ENCODE data around the gene UBE4B.

Gene UBE4B

DNA sequence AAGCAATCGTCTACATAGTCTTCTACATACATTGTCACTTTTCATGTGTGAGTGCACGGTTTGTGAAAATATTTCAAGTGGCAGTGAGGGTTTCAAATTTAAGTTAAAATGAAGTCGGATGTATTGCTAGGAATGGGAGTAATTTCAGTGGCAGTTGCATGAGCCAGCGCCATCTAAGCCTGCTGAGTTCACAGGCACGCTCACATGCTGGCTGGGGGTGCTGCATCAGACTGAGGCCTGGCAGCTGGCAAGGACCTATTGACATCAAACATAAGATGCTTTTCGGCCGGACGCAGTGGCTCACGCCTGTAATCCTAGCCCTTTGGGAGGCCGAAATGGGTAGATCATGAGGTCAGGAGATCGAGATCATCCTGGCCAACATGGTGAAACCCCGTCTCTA, 80.7 kb downstream of the UBE4B start:
- DNase-seq (ENCODE audit: low read depth, low spot score), result no peak

DNA sequence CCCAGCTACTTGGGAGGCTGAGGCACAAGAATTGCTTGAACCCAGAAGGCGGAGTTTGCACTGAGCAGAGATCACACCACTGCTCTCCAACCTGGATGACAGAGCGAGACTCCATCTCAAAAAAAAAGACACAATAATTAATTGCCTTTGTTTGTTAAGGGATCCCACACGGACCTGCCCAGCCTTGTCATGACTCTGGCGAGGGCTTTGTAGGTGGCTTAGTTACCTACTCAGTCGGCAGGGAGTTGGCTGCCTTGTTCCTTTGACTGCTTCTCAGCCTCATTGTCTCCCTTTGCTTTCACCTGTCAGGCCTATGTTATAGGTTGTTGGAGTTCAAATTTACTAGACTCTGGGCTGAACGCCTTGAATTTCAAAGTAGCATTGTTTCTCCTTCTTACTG, 82.0 kb downstream of the UBE4B start:
- no peak for DNase-seq (ENCODE audit: low read depth, low spot score)

DNA sequence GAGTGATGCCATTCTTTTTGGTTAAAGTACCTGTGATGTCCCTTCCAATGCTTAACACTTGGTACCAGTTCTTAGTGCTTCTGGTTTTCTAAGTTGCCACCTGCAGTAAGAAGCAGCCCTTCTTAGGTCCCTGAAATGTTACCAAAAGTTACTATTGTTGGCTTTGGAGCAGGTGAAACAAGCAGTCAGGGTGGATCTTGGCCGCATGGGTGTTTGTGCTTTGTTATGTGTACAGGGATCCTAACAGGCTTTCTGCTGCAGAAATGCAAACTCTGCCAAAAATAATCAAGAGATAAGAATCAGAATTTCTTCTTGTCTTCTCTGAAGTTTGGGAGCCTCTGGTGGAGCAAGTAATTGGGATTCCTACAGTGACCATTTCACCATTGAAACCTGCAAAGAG, 84.4 kb downstream of the UBE4B start:
- no peak for DNase-seq (ENCODE audit: low read depth, low spot score)

DNA sequence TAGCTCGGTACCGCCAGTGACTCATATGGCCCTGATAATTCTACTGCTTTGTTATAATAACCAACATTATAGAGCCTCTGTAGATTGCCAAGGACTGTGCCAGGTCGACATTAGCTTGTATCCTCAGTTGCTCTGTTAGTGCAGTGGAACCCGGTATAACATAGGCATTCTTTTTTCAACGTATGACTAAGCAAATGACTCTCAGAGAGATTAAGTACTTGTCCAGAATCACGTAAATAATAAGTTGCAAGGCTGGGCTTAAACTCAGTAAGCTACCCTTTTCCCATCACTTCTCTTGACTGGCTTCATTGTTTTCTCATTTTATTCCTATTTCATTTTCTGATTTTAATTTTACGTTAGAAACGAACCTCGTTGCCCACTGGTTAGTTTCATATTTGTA, 85.1 kb downstream of the UBE4B start:
- DNase-seq (ENCODE audit: low read depth, low spot score), result no peak

DNA sequence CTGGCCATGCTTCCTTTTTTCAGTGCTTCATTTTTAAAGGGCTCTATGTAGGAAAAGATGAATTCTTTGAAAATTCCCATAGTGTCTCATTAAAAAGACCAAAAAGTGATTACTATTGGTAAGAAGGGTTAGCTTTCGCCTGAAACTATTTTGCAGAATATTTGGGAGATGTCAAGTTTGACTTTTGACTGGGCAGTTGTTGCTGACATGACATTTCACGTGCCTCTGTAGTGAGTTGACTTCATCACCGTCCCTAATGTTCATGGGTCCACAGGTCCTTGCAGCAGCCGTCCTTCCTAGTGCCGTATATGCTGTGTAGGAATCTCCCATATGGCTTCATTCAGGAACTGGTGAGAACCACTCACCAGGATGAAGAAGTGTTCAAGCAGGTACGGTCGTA, 88.9 kb downstream of the UBE4B start:
- DNase-seq (ENCODE audit: low read depth, low spot score), result no peak

DNA sequence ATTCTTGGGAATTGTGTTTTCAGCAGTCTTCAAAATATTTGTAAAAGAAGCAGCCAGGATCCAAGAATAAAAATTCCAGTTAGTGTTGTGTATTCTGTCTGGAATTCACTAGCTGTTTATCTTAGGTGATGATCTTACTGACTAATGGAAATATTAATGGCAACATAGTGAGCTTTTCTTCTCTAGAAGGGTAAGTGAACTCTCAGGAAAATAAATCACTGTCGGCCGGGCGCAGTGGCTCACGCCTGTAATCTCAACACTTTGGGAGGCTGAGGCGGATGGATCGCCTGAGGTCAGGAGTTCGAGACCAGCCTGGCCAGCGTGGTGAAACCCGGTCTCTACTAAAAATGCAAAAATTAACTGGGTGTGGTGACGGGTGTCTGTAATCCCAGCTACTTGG, 90.2 kb downstream of the UBE4B start:
- no peak for DNase-seq (ENCODE audit: low read depth, low spot score)

DNA sequence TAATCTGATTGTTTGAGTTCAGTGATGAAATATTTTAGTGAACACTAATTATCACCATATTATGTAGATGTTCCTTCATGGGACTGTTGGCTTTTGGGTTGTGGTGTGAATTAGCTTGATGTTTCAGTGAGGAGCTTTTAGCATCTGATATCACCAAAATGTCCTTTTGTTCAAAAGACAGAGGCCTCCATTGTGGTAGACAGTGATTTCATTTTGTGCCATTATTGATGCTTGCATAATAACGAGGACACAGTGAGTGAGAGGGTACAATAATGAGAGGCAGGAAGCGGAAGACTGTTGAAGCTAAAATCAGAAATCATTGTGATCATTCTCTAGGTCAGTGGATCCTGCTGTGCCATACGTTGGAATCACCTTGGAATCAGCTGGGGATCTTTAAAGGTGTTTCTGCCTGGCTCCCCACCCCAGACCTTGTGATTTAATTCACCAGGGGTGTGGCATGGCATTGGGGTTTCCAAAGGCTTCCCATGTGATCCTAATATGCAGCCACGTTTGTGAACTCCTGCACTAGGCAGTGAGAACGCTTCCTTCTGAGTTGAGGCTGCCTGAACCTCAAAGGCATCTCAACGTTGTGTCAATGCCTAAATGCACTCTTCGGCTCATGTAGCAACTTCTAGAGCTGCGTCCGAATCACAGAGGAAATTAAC, 95.5 kb downstream of the UBE4B start:
- no peak for DNase-seq (ENCODE audit: low read depth, low spot score)

DNA sequence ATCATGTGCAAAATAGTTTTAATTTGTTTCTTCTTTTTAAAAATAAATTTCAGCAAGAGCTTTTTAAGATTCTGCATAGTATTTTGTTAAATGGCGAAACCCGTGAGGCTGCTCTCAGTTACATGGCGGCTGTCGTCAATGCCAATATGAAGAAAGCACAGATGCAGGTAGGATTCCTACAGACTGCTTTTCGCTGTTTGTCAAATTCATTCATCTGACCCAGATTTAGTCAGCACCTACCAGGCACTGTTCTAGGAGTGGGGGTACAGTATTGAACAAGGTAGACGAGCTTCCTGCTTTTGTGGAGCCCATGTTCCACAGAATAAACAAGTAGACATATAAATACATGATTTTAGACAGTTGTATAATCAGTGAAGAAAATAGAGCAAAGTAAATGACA, 99.6 kb downstream of the UBE4B start:
- DNase-seq (ENCODE audit: low read depth, low spot score), result no peak

DNA sequence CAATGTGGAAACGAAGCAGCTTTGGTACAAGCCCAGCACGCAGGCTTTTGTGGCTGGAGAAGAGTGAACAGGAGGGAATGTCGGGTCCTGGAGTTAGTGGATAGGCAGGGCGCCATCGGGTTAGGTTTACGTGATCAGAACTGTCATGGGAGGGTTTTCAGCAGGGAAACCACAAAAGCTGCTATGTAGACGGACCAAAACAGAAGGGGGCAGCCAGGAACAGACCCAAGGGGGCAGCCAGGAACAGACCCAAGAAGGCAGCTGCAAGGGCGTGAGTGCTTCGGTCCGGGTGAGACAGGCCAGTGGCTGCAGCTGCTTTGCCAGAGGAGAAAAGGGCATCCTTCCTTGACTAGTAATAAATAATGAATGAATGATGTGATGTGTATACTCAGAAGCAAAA, 100.1 kb downstream of the UBE4B start:
- DNase-seq (ENCODE audit: low read depth, low spot score), result no peak

DNA sequence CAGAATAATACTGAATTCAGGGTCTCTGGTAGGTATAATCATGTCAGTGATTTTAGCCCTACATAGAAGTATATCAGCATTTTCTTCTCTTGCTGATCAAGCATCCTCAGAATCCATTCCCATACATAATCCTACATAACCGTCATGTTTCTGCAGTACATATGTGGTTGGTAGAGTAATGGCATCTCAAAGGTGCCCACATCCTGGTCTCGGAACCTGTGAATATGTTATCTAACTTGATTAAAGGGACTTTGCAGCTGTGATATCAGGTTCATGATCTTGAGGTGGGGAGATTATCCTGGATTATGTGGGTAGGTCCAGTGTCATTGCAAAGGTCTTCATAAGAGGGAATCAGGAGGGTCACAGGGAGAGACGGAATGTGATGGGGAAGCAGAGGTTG, 108.2 kb downstream of the UBE4B start:
- no peak for DNase-seq (ENCODE audit: low read depth, low spot score)

DNA sequence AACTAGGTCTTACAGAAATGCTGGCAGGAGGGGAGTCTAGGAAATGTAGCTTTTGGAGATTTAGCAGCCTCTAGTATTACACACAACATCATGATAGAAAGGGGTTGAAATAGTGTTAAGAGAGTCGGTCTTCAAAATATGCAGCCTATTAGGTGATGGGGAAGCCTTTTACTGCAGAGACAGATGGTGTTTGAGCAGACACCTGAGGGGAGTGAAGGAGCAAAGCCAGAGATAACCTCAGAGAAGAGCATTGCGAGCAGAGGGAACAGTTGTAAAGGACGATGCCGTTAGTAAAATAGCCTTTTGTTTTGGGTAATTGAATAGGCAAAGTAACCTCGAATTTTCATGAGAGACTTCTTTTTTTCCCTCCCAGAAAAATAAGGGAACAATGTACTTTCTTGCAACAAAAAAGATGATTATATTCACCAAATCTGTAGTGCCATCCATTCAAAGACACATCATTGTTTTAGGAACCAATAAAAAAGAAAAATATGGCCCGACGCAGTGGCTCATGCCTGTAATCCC, 111.3 kb downstream of the UBE4B start:
- DNase-seq (ENCODE audit: low read depth, low spot score), result no peak

DNA sequence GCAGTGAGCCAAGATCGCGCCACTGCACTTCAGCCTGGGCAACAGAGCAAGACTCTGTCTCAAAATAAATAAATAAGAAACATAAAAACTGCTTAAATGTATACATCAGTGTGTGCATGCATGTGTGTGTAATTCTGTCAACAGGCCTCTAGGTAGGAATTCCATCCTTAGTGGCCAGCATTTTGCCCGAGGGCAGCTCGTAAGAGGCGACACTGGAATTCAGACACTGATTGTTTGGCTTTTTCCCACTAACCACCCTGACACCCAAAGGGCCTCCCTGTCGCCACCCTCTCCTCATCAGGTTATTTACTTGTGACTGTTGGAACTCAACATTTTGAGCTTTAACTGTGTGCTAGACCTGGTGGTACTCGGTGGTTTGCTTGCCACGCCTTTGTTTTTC, 113.6 kb downstream of the UBE4B start:
- DNase-seq (ENCODE audit: low read depth, low spot score), result no peak

DNA sequence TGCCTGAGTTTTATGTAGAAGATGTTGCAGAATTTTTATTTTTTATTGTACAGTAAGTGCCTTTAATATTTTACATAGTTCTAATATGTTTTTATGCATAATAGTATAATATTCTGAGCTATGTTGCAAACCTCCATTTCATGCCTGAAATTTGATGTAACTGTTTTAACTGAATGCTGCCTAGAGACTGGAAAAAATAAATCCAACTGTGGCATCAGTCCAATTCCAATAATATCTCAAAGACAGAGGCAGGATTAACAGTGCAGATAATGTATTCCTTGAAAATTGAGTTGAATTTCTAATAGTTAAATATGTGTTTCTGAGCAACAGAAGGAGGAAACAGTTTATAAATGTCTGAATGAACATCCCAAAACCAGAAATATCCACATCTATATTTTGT, 116.5 kb downstream of the UBE4B start:
- DNase-seq (ENCODE audit: low read depth, low spot score), result no peak

DNA sequence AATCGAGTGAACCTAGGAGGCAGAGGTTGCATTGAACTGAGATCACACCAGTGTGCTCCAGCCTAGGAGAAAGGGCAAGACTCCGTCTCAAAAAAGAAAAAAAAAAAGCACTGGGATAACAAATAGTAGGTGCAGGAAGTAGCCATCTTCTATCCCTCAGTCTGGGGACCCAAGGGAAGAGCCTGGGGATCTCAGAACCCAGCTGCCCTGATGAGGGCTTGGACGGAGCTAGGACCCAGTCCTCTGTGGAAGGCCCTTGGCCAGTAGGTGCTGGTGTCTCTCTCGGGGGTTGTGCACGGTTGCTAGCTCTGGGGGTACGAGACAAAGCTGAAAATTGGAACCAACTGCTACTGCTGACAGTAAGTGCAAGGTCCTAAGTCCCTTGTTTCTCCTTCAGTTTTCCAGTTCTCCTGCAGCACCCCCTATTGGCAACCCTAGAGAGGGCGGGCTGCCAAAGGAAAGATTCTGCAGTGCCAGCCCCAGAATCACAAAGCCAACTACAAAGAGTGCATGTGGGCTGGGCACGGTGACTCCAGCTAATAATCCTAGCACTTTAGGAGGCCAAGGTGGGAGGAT, 120.0 kb downstream of the UBE4B start:
- DNase-seq (ENCODE audit: low read depth, low spot score), result no peak

DNA sequence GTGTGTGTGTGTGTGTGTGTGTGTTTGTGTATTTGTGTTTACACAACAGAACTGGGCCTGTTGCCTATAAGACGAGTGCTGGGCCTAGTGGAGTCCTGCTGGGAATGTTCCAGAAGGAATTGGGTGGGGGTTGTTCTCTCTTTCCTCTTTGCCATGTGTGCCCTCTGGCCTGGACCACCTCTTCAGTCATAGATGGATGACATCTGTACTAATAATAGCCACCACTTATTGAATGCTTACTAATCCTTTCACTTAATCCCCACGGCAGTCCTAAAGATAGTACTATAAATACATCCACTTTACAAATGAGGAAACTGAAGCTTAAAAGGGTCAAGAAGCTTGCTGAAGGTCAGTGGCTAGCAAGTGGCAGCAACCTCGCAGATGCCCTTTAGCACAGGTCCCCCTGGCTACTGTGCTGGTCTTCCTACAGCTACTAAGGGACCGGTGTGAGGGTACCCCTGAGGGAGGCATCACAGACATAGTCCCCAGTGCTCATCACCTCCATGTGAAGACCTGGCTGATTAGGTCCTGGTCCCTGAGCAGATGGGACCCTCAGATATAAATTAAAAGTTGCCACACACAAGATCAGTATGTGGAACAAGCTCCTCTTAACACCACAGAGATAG, 122.4 kb downstream of the UBE4B start:
- no peak for DNase-seq (ENCODE audit: low read depth, low spot score)

DNA sequence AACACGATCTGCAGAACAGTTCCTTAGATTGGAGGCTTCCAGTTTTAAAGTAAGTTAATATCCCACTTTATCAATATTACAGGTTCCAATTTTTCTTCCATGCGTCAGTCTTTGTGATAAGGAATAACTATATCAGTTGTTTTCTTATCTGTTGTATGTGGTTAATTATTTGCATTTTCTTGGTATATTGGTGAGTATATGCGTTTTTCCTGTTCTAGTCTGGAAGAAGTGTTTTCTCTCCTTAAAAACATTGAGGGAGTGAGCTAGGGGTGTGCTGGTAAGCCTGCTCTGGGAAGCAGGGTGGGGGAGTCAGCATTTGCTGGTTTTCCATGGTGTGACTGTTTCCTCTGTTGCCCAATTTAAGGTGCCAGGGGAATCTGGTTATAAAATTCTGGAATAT, 127.4 kb downstream of the UBE4B start:
- no peak for DNase-seq (ENCODE audit: low read depth, low spot score)

DNA sequence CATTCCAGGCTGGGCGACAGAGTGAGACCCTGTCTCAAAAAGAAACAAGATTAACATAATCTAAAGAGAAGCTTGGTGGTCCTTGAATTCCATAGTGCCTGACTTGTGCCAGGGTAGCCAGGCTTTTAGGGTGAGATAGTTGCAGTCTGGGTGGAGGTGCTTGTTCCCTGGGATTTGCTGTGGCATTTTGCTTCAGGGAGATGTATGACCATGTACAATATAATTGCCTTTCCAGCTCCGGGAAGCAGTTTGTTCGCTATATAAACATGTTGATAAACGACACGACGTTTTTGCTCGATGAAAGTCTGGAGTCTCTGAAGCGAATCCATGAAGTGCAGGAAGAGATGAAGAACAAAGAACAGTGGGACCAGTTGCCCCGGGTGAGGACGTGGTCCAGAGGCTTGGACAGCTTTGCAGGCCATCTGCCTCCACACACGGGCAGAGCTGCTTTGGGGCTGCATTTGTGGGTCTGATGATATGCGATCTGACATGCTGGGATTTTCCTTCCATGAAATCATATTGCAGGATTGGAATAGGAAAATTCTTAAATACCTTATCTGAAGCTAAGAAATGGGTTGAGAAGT, 128.2 kb downstream of the UBE4B start:
- DNase-seq (ENCODE audit: low read depth, low spot score), result no peak

DNA sequence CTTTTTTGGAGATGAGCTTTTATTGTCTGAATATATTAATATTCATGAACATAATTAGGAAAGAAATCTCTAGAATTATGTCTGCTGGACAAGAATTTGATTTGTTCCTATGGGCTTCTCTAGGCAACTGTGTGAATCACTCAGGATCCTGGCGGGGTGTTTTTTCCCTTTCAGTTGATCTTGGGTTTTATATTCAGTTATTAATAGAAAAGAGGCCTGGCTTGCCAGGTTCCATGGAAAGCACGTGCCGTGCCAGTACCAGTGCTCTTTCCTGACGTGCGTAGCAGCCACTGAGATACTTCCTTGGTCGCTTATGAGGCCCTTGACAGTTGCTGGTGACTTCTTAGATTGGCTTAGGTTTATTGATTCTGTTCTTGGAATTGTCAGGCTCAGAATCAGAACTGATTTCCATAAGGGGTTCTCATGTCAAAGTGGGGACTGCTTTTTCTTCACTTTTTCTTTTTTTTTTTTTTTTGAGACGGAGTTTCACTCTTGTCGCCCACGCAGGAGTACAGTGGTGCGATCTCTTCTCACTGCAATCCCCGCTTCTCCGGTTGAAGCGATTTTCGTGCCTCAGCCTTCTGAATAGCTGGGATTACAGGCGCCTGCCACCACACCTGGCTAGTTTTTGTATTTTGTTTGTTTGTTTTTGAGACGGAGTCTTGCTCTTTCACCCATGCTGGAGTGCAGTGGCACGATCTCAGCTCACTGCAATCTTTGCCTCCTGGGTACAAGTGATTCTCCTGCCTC, 129.0 kb downstream of the UBE4B start:
- DNase-seq (ENCODE audit: low read depth, low spot score), result no peak

DNA sequence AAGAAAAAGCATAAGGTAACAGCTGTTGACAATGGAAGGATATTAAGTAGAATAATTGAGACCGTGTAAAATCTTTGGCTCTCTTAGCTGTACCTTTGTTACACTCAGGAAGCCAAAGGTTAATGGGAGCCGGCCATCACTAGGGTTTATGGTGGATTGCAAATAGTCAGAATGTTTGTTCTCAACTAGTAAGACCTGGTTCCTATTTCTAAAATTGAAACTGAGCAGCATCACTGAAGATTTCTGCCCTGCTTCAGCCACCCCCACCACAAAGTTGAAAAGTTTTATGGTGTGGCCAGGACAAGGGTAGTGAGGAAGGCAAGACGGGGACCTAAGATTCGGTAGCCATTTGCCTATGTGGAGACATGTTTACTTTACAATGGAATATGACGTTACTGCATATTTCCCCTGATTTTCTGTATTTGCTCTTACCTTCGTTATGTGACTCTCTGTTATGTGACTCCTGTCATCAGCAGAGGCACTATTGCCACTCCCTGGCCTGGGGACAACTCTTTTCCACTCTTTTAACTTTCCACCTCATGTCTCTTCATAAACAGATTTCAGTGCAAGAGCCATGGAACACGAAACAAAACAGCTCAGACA, 136.3 kb downstream of the UBE4B start:
- DNase-seq (ENCODE audit: low read depth, low spot score), result no peak

DNA sequence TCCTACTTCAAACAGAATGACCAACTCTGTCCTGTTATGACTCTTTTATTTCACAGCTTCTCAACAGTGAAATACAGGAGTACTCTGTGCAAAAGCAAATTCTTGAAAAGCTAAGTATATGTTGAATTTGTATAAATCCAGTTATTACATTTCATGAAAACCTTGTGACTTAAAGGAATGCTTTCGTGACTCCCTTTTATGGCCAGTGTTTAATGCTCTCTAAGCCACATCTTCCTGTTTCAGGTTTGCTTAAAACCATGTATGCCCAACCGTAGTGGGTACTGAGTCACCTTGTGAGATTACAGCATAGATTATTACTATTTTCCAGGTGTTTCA, 137.4 kb downstream of the UBE4B start:
- DNase-seq (ENCODE audit: low read depth, low spot score), result no peak

DNA sequence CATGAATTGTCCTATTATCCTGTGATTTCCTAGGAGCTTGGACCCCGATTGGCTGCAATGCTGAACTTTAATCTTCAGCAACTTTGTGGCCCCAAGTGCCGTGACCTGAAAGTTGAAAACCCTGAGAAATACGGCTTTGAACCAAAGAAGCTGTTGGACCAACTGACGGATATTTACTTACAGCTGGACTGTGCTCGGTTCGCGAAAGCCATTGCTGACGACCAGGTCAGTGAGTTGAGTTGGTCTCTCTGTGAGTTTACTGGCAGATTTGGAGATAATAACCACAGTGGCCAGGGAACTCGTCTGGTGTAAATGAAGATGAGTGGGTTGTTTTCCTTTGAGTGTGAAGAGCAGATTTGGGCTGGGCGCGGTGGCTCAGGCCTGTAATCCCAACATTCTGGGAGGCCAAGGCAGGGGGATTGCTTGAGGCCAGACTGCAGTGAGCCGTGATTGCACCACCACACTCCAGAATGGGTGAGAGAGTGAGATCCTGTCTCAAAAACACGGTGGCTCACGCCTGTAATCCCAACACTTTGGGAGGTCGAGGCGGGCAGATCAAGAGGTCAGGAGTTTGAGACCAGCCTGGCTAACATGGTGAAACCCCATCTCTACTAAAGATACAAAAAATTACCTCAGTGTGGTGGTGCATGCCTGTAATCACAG, 138.5 kb downstream of the UBE4B start:
- no peak for DNase-seq (ENCODE audit: low read depth, low spot score)
